Measurements from ENCODE around the gene RUNDC3A. TPM values are rescaled to one million over a fixed set of nuclear protein-coding genes. Genes with fewer than 3 reads are reported as not detected.

The RUNDC3A gene
- total RNA-seq, 4 donors from 2014 or later, result 0.54 to 1.5 (median 0.69) TPM; not detected in 1

- Histone ChIP-seq H3K4me1 (peaks cover 0 to 37% (median 7%) of the 10 kb centered on the region in 3 donors), H3K9me3 (no peaks in the 10 kb centered on the region), H3K27me3 (peaks cover 14% of the 10 kb centered on the region), H3K4me3 (no peak overlapping the region), H3K27ac (no peak overlapping the region), H3K36me3 (no peaks in the 10 kb centered on the region)
- 28 to 60% methylated on average over 1 to 2 of the region's 5 CpGs for WGBS, 2 donors (ENCODE audit: low coverage in 1 of 2)
- TF ChIP-seq POLR2AphosphoS5 (IDR thresholded peaks at IDR 0.05) (no peak), EP300 (IDR thresholded peaks at IDR 0.05) (no peak), POLR2A (IDR thresholded peaks at IDR 0.05) (no peak), CTCF (IDR thresholded peaks at IDR 0.05) (no peak)
- no peak for ATAC-seq
Measured at GRCh38 chr17:44360826-44361225, 52.4 kb downstream of the RUNDC3A start.

GRCh38 chr17:44361292-44362260 lies 53.2 kb downstream of the RUNDC3A start:
- peaks cover 0 to 37% (median 7%) of the 10 kb centered on the region in 3 donors for H3K4me1 ChIP-seq
- 56 to 60% methylated on average over 3 to 6 of the region's 11 CpGs for WGBS, 2 donors (ENCODE audit: low coverage in 1 of 2)
- no peak overlapping the region for H3K4me3 ChIP-seq
- no peak overlapping the region for H3K27ac ChIP-seq
- TF ChIP-seq POLR2AphosphoS5 (IDR thresholded peaks at IDR 0.05), result no peak
- no peak for TF ChIP-seq EP300 (IDR thresholded peaks at IDR 0.05)
- no peak for TF ChIP-seq POLR2A (IDR thresholded peaks at IDR 0.05)
- no peak for TF ChIP-seq CTCF (IDR thresholded peaks at IDR 0.05)
- peaks cover 19% of the 10 kb centered on the region for H3K27me3 ChIP-seq
- no peaks in the 10 kb centered on the region for H3K36me3 ChIP-seq
- H3K9me3 ChIP-seq, result no peaks in the 10 kb centered on the region
- ATAC-seq, result no peak

- 8 to 44% methylated on average over 3 to 4 of the region's 11 CpGs for WGBS, 2 donors (ENCODE audit: low coverage in 1 of 2)
- peak overlapping the region in 1 of 2 donors; percentile 71 for H3K4me3 ChIP-seq
- H3K4me1 ChIP-seq, result peaks cover 0 to 37% (median 7%) of the 10 kb centered on the region in 3 donors
- H3K9me3 ChIP-seq, result no peaks in the 10 kb centered on the region
- H3K27ac ChIP-seq, result peak overlapping the region in 1 of 4 donors; percentile 70
- no peak for TF ChIP-seq POLR2A (IDR thresholded peaks at IDR 0.05)
- TF ChIP-seq EP300 (IDR thresholded peaks at IDR 0.05), result no peak
- no peak for TF ChIP-seq CTCF (IDR thresholded peaks at IDR 0.05)
- no peak for TF ChIP-seq POLR2AphosphoS5 (IDR thresholded peaks at IDR 0.05)
- peaks cover 25% of the 10 kb centered on the region for H3K27me3 ChIP-seq
- no peak for ATAC-seq
- no peaks in the 10 kb centered on the region for H3K36me3 ChIP-seq
Measured at GRCh38 chr17:44362459-44362948, 54.1 kb downstream of the RUNDC3A start.

GRCh38 chr17:44362949-44363612 lies 54.7 kb downstream of the RUNDC3A start:
- H3K4me3 ChIP-seq, result peak overlapping the region; percentile 33 to 71
- peak overlapping the region in 1 of 4 donors; percentile 70 for H3K27ac ChIP-seq
- TF ChIP-seq EP300 (IDR thresholded peaks at IDR 0.05) (no peak), POLR2AphosphoS5 (IDR thresholded peaks at IDR 0.05) (no peak), CTCF (IDR thresholded peaks at IDR 0.05) (no peak), POLR2A (IDR thresholded peaks at IDR 0.05) (no peak)
- H3K4me1 ChIP-seq, result peaks cover 0 to 37% (median 7%) of the 10 kb centered on the region in 3 donors
- H3K9me3 ChIP-seq, result no peaks in the 10 kb centered on the region
- H3K36me3 ChIP-seq, result no peaks in the 10 kb centered on the region
- ATAC-seq, result peak; percentile 11
- WGBS, 2 donors (ENCODE audit: low coverage in 1 of 2), result no CpG with 5 or more reads among the region's 45 CpGs
- H3K27me3 ChIP-seq, result peaks cover 25% of the 10 kb centered on the region

Data from gastroesophageal sphincter (tissue), 4 donors.